Activated T-helper 1 cell treated with anti-CD3 and anti-CD28 coated beads, Interleukin-12 subunit alpha, Interleukin-12 subunit beta, Interleukin-2, Interleukin-4 antibody, amounts not matched to agents 30 ng/mL and 10 ng/mL and 1 ng/mL, durations not matched to agents 14 hours and 24 hours and 36 hours (primary cell): Measurements from ENCODE around the gene ANKRD55. TPM values are rescaled to one million over a fixed set of nuclear protein-coding genes. Genes with fewer than 3 reads are reported as not detected.
"Not testable (repeated sequence)": the region's sequence is repeated elsewhere in the genome, so short reads cannot be mapped to it uniquely, and the experiment has no call there.

Experiments
- DNase-seq: peaks from one replicate; pipeline ENCODE4 v3.0.0; 2021; ENCODE audit warnings: low spot score
- H3K27ac Mint-ChIP-seq: one replicate; pipeline ENCODE4 v1.8.0; 2021; ENCODE audit warnings: mild to moderate bottlenecking, mixed read lengths
- H3K27me3 Mint-ChIP-seq: one replicate; pipeline ENCODE4 v1.8.0; 2022; ENCODE audit warnings: mild to moderate bottlenecking, moderate library complexity, mixed read lengths; ENCODE audit not compliant: insufficient read depth
- H3K36me3 Mint-ChIP-seq: one replicate; pipeline ENCODE4 v1.8.0; 2021; ENCODE audit warnings: low read depth, mixed read lengths
- H3K4me1 Mint-ChIP-seq: one replicate; pipeline ENCODE4 v1.8.0; 2021; ENCODE audit warnings: low read depth, mixed read lengths
- H3K4me3 Mint-ChIP-seq: one replicate; pipeline ENCODE4 v1.8.0; 2021; ENCODE audit warnings: mild to moderate bottlenecking, moderate library complexity, mixed read lengths
- H3K9me3 Mint-ChIP-seq: one replicate; pipeline ENCODE4 v1.8.0; 2021; ENCODE audit warnings: mixed read lengths
- intact Hi-C: fragments of 100-400 bp; cut with micrococcal nuclease; formaldehyde crosslinking; loops from one replicate; pipeline ENCODE4 v1.15.1; 2024
- total RNA-seq: library from RNA; stranded (reverse); gene quantifications from 2 replicates; pipeline ENCODE4 v1.2.3, GENCODE V29; 2022

The ANKRD55 gene
- total RNA-seq, 1 donor from 2014 or later = 1.0 TPM

GRCh38 chr5:56081053-56081642, 152.0 kb downstream of the ANKRD55 start:
- not testable (repeated sequence) for H3K36me3 Mint-ChIP-seq, H3K9me3 Mint-ChIP-seq, DNase-seq, H3K27me3 Mint-ChIP-seq
- Mint-ChIP-seq H3K27ac (peak overlapping the region; percentile 82), H3K4me1 (peaks cover 46% of the 10 kb centered on the region), H3K4me3 (peak overlapping the region; percentile 38)
- intact Hi-C loops = loop anchor here (1.0 to 2.0 kb wide), 5 partner anchors 8 to 248 kb away; no protein-coding TSS in a partner anchor

- DNase-seq = no peak
- peaks cover 6% of the 10 kb centered on the region for H3K36me3 Mint-ChIP-seq
- no peaks in the 10 kb centered on the region for H3K27me3 Mint-ChIP-seq
- peaks cover 45% of the 10 kb centered on the region for H3K4me1 Mint-ChIP-seq
- no peaks in the 10 kb centered on the region for H3K9me3 Mint-ChIP-seq
- peak overlapping the region; percentile 38 for H3K4me3 Mint-ChIP-seq
- H3K27ac Mint-ChIP-seq = peak overlapping the region; percentile 37
- intact Hi-C loops = loop anchor here (1.0 to 2.0 kb wide), 7 partner anchors 9 to 249 kb away; no protein-coding TSS in a partner anchor
Measured at GRCh38 chr5:56080375-56081052, 152.6 kb downstream of the ANKRD55 start.

- H3K9me3 Mint-ChIP-seq, H3K36me3 Mint-ChIP-seq, H3K27me3 Mint-ChIP-seq, H3K27ac Mint-ChIP-seq, intact Hi-C loops, DNase-seq, H3K4me3 Mint-ChIP-seq: not testable (repeated sequence)
- H3K4me1 Mint-ChIP-seq = peaks cover 47% of the 10 kb centered on the region
Measured at GRCh38 chr5:56079157-56079500, 154.0 kb downstream of the ANKRD55 start.

GRCh38 chr5:56078278-56079156, 154.6 kb downstream of the ANKRD55 start:
- Mint-ChIP-seq H3K36me3 (peaks cover 6% of the 10 kb centered on the region), H3K4me1 (peaks cover 48% of the 10 kb centered on the region)

GRCh38 chr5:56077796-56078233, 155.3 kb downstream of the ANKRD55 start:
- Mint-ChIP-seq H3K36me3 (peaks cover 4% of the 10 kb centered on the region), H3K4me3 (no peak overlapping the region), H3K4me1 (peaks cover 52% of the 10 kb centered on the region), H3K27ac (no peak overlapping the region), H3K27me3 (no peaks in the 10 kb centered on the region), H3K9me3 (no peaks in the 10 kb centered on the region)
- intact Hi-C loops = no loop called here
- no peak for DNase-seq

More at GRCh38 chr5:56078278-56079156, 154.6 kb downstream of the ANKRD55 start:
- intact Hi-C loops = no loop called here
- no peak for DNase-seq
- Mint-ChIP-seq H3K4me3 (no peak overlapping the region), H3K27me3 (no peaks in the 10 kb centered on the region), H3K9me3 (no peaks in the 10 kb centered on the region), H3K27ac (no peak overlapping the region)

- H3K4me1 Mint-ChIP-seq = peaks cover 54% of the 10 kb centered on the region
- no peaks in the 10 kb centered on the region for H3K9me3 Mint-ChIP-seq
- H3K27me3 Mint-ChIP-seq = no peaks in the 10 kb centered on the region
- H3K4me3 Mint-ChIP-seq = no peak overlapping the region
- H3K36me3 Mint-ChIP-seq = peaks cover 4% of the 10 kb centered on the region
- DNase-seq = no peak
- intact Hi-C loops = no loop called here
- no peak overlapping the region for H3K27ac Mint-ChIP-seq
Measured at GRCh38 chr5:56076486-56076885, 156.6 kb downstream of the ANKRD55 start.

- peaks cover 4% of the 10 kb centered on the region for H3K36me3 Mint-ChIP-seq
- H3K27ac Mint-ChIP-seq = no peak overlapping the region
- peaks cover 54% of the 10 kb centered on the region for H3K4me1 Mint-ChIP-seq
- H3K27me3 Mint-ChIP-seq = no peaks in the 10 kb centered on the region
- intact Hi-C loops = no loop called here
- no peak for DNase-seq
- H3K9me3 Mint-ChIP-seq = no peaks in the 10 kb centered on the region
- no peak overlapping the region for H3K4me3 Mint-ChIP-seq
Measured at GRCh38 chr5:56075361-56075760, 157.8 kb downstream of the ANKRD55 start.

- H3K4me1 Mint-ChIP-seq = peaks cover 57% of the 10 kb centered on the region
- no peaks in the 10 kb centered on the region for H3K27me3 Mint-ChIP-seq
- peaks cover 4% of the 10 kb centered on the region for H3K36me3 Mint-ChIP-seq
- no peak overlapping the region for H3K27ac Mint-ChIP-seq
- H3K9me3 Mint-ChIP-seq = no peaks in the 10 kb centered on the region
- intact Hi-C loops = no loop called here
- no peak for DNase-seq
- H3K4me3 Mint-ChIP-seq = no peak overlapping the region
Measured at GRCh38 chr5:56072863-56073766, 160.0 kb downstream of the ANKRD55 start.

GRCh38 chr5:56071470-56071869, 161.7 kb downstream of the ANKRD55 start:
- peak overlapping the region; percentile 22 for H3K4me3 Mint-ChIP-seq

GRCh38 chr5:56070851-56071465, 162.2 kb downstream of the ANKRD55 start:
- intact Hi-C loops = loop anchor here (1.0 kb wide), 1 partner anchor 13 kb away; no protein-coding TSS in a partner anchor
- no peak for DNase-seq
- Mint-ChIP-seq H3K9me3 (no peaks in the 10 kb centered on the region), H3K4me1 (peaks cover 64% of the 10 kb centered on the region), H3K4me3 (peak overlapping the region; percentile 22), H3K36me3 (peaks cover 4% of the 10 kb centered on the region), H3K27ac (no peak overlapping the region), H3K27me3 (no peaks in the 10 kb centered on the region)

More at GRCh38 chr5:56071470-56071869, 161.7 kb downstream of the ANKRD55 start:
- Mint-ChIP-seq H3K27me3 (no peaks in the 10 kb centered on the region), H3K27ac (no peak overlapping the region), H3K4me1 (peaks cover 64% of the 10 kb centered on the region), H3K9me3 (no peaks in the 10 kb centered on the region), H3K36me3 (peaks cover 4% of the 10 kb centered on the region)
- no peak for DNase-seq
- intact Hi-C loops = loop anchor here (1.0 kb wide), 1 partner anchor 13 kb away; no protein-coding TSS in a partner anchor

GRCh38 chr5:56069652-56070226, 163.4 kb downstream of the ANKRD55 start:
- DNase-seq = no peak
- intact Hi-C loops = no loop called here
- H3K4me1 Mint-ChIP-seq = peaks cover 64% of the 10 kb centered on the region

More at GRCh38 chr5:56069652-56070226, 163.4 kb downstream of the ANKRD55 start:
- Mint-ChIP-seq H3K27ac (no peak overlapping the region), H3K27me3 (no peaks in the 10 kb centered on the region), H3K4me3 (no peak overlapping the region), H3K36me3 (no peaks in the 10 kb centered on the region), H3K9me3 (no peaks in the 10 kb centered on the region)
